RCC 7860 (cell line): ENCODE measurements around the gene SCN1B.
"Not testable (repeated sequence)": the region's sequence is repeated elsewhere in the genome, so short reads cannot be mapped to it uniquely, and the experiment has no call there.

Source experiments
- DNase-seq: peaks from one replicate; pipeline ENCODE4 v3.0.0-alpha.2; 2015; ENCODE audit warnings: low spot score
- FAIRE-seq: peaks from 2 replicates; lab custom pipeline; 2012; peaks lifted over from hg19 to GRCh38; lab: Jason Lieb, UNC

Gene SCN1B

GRCh38 chr19:35000647-35001501 is 29.4 kb upstream of the SCN1B start:
- DNase-seq (peak; percentile 33), FAIRE-seq (no peak)

GRCh38 chr19:35002037-35002535 is 28.2 kb upstream of the SCN1B start:
- no peak for DNase-seq
- no peak for FAIRE-seq

- no peak for FAIRE-seq
These were observed 25.6 kb upstream of the SCN1B start for GRCh38 chr19:35004517-35005255.

GRCh38 chr19:35005256-35005977 is 24.9 kb upstream of the SCN1B start:
- no peak for DNase-seq
- FAIRE-seq: no peak

More at GRCh38 chr19:35004517-35005255, 25.6 kb upstream of the SCN1B start:
- no peak for DNase-seq

GRCh38 chr19:35006007-35006341 is 24.3 kb upstream of the SCN1B start:
- FAIRE-seq, DNase-seq: not testable (repeated sequence)

GRCh38 chr19:35006342-35006998 is 23.8 kb upstream of the SCN1B start:
- DNase-seq (peak; percentile 93), FAIRE-seq (peak; percentile 93)

GRCh38 chr19:35006999-35007365 is 23.3 kb upstream of the SCN1B start:
- DNase-seq (no peak), FAIRE-seq (no peak)

GRCh38 chr19:35007427-35007826 is 22.8 kb upstream of the SCN1B start:
- FAIRE-seq, DNase-seq: not testable (repeated sequence)

GRCh38 chr19:35008891-35009341 is 21.4 kb upstream of the SCN1B start:
- no peak for FAIRE-seq

GRCh38 chr19:35009424-35010415 is 20.6 kb upstream of the SCN1B start:
- FAIRE-seq: no peak
- no peak for DNase-seq

More at GRCh38 chr19:35008891-35009341, 21.4 kb upstream of the SCN1B start:
- no peak for DNase-seq

GRCh38 chr19:35011091-35011689 is 19.1 kb upstream of the SCN1B start:
- FAIRE-seq (no peak), DNase-seq (no peak)

- FAIRE-seq: no peak
These were observed 18.3 kb upstream of the SCN1B start for GRCh38 chr19:35011737-35012682.

GRCh38 chr19:35013041-35013819 is 17.0 kb upstream of the SCN1B start:
- FAIRE-seq (no peak), DNase-seq (no peak)

More at GRCh38 chr19:35011737-35012682, 18.3 kb upstream of the SCN1B start:
- DNase-seq: no peak

GRCh38 chr19:35013820-35014754 is 16.2 kb upstream of the SCN1B start:
- FAIRE-seq: no peak

GRCh38 chr19:35014774-35015173 is 15.5 kb upstream of the SCN1B start:
- FAIRE-seq, DNase-seq: not testable (repeated sequence)

More at GRCh38 chr19:35013820-35014754, 16.2 kb upstream of the SCN1B start:
- no peak for DNase-seq
